GF-D8 (cell line): ENCODE measurements around the gene ADCY2.
A peak's percentile ranks its signal among the peaks of the same experiment; 100 is the strongest.

Experiments used
- DNase-seq: peaks from one replicate; lab custom pipeline; 2025; lab: John Stamatoyannopoulos, UW

ADCY2 gene

DNA sequence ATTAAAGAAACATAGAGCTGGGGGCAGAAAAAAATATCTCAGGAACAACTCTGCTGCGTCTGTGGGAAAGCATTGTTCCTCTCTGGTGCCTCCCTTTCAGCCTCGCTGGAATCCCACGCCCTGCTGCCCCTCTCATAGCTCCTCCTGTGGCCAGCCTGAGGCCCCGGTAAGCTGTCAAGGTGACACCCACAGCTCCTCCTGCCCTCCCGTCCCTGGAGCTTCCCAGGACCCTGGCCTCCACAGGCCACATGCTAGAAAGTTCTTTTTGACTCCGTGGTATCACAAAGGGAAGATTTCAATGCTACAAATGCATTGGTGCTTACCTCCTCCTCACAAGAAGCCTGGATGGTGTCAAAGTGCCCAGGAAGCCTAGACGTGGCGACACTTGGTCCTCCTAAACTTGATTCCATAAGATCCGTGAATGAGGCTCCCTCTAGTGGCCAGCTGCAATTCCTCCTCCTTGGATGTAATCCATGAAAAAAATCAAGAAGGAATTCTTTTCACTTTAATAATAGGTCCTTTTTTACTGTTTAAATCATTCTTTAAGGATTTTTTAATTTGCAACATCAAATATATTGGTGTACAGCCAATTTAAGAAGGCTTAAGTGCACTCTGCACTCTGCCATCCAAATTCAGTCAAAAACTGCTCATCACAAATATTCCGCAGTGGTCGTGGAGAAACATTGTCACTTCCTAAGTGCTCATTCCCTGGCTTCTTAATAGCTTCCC, 350.1 kb downstream of the ADCY2 start:
- DNase-seq: peak; percentile 5

DNA sequence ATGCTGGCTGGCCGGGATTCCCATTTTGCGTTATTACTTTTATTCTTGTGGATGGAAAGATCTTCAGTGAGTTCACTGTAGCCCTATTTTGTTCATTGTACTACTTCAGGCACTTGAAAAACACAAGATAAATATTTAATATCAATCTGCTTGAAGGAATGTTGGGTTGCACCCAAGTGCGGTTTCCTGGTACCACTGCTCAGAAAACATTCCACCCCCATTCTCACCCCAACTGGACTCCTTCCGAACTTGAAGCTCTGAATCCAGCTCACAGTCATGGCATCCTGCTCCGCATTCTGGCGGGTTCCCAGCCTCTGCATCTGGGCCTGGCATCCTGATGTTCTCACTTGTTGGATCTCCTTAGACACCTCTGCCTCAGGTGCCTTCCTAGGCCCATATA, 351.8 kb downstream of the ADCY2 start:
- no peak for DNase-seq

DNA sequence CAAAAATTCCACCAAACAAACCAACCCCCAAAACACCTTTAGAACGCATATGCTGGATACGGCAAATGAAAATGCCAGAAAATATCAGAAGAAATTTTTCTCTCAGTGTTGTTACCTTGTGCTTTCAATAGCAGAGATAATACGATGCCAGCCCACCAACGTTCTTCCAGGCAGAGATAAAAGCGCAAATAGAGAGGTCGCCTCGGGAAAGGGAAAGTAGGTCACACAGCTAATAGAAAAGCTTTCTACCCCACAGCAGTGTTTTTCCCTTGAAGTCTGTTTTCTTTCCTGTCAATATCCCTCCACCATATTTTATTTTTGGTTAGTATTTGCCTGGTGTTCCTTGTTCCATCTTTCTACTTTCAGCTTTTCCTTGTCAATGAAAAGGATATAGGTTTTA, 353.7 kb downstream of the ADCY2 start:
- DNase-seq: no peak

DNA sequence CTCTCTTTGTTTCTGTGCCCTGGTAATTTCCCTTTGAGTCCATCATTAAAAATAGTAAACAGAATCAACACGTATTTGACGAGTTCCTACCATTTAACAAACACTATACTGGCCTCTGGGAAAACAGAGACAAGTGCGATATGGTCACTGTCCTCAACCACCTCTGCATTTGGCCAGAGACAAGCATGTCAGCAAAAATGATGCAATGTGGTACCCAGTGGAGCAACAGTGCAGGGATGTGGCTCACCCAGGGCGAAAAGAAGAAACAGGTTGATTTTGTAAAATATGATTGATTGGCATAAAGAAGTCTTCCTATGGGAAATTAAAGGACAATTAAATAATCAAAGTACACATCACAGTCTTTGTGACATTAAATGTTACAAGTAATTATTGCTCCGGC, 355.9 kb downstream of the ADCY2 start:
- no peak for DNase-seq

DNA sequence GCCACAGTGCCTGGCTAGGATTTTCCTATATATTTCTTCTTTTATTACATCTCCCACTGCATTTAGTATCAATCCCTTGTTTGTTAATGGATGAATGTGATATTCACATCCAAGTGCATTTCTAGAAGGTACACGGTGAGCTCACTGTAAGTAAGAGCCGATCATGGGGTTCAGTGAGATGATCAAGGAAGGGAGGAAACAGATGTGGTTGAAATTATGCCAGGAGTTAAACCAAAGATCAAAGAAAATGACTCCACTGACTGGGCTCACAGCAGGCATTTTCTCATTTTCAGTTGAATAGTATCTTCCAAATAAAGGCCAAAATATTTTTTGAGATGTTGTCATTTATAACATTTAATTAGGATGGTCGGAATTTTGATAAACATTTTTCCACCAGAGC, 357.2 kb downstream of the ADCY2 start:
- no peak for DNase-seq

DNA sequence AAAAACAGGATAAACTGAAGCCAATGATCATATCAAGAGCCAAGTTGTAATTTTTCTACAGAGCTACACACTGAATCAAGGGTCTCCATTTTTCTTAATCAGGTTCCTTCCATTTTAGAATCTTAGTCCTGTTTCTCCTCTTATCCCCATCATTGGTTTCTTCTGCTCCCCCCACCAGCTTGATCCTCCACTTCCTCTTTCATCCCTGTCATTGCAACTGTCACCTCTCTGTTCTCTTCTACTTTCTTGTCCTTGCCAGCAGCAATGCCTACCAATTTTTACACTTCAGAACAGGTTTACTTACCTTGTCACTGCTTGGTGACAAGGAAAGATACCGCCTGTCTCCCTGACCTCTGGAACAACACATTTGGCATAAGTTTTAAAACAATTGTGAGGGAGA, 357.7 kb downstream of the ADCY2 start:
- no peak for DNase-seq

DNA sequence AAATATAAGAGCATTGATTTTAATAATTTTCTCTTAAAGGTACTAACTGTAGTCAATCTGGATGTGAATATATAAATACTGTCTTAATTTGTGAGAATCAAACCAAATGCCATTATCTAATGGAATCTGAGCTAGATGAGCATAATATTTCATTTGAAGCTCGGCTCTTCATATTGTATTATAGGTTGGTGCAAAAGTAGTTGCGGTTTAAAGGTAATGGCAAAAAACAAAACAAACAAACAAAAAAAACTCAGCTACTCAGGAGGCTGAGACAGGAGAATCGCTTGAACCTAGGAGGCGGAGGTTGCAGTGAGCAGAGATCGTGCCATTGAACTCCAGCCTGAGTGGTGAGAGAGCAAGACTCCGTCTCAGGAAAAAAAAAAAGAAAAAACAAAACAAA, 358.6 kb downstream of the ADCY2 start:
- DNase-seq: no peak

DNA sequence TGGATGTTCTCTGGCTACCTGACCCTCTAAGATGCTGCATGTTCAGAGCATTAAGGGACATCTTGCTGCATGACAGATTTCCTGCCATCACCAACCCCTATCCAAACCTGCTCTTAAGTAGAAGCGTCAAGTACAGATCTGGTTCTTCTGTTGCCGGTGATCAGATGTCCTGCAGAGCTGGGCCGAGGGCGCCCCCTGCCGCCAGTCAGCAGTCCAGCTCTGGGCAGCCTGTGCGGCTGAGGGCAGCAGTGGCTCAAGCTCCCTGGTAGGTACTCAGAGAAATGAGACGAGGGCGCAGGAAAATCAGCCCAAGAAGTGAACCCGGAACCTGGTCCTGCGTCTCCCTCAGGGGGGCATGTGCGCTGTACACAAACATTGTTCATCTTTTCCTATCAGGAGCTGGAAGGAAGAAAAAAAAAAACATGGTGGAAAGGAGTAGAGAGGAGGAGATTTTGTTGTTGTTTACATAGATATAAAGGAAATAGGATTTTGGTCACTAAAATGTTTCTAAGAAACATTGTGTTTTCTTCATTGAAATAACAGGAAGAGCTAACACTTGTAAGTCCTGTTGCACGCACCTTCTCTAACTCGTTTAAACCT, 359.2 kb downstream of the ADCY2 start:
- peak; percentile 4 for DNase-seq

DNA sequence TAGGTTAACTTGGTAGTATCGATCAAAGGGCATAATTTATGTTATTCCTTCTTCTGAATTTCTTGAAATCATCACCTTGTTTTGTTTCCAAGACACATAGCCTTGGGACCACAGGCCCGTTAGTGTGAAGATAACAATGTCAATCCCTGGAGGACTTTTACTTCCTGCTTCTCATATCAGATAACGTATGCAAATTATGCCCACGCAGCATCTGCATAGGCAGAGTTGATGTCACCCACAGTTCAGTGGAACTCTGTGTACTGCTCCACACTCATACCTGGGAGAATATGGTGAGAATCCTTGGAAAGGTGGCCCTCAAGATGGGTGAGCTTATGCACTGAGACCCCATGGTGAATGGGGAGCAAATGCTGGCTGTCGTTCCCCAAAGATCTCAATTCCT, 360.0 kb downstream of the ADCY2 start:
- no peak for DNase-seq

DNA sequence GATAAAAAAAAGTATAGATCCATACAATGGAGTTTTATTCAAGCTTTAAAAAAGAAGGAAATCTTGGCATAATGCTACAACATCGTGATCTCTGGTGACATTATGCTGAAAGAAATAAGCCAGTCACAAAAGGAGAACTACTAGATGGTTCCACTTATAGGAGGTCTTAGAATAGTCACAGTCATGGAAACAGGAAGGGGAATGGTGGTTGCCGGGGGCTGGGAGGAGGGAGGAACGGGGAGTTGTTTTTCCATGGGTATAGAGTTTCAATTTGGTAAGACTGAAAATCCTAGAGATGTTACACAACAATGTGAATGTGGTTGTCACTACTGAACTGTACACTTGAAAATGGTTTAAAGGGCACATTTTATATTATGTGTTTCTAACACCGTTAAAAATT, 360.5 kb downstream of the ADCY2 start:
- DNase-seq: peak; percentile 43

DNA sequence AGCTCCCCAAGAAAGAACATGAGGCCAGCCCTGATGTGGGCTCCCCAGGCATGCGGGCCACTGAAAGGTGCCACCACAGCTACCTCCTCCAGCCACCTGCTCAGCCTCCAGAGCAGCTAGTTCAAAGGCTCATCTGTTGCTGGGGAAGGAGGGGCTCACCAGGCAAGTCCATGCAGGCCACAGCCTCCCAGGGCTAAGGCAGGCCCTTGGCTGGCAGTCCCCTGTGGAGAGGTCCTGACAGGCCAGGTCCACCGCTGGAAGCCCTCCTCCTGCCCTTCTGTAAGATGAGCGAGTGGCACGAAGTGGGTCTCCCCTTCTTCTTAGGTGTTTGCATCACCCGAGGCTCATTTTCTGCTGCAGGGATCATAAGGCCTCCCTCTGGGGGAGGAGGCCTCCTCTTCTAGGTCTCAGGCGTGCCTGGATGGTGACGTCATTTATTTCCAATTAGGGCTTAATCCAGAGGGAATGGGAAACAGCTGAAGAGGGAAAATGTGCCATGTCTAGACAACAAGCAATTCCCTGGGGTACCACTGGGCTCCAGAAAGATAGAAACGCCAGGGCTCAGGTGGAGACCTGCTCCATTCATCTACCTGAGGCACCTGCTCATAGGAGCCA, 363.4 kb downstream of the ADCY2 start:
- no peak for DNase-seq

DNA sequence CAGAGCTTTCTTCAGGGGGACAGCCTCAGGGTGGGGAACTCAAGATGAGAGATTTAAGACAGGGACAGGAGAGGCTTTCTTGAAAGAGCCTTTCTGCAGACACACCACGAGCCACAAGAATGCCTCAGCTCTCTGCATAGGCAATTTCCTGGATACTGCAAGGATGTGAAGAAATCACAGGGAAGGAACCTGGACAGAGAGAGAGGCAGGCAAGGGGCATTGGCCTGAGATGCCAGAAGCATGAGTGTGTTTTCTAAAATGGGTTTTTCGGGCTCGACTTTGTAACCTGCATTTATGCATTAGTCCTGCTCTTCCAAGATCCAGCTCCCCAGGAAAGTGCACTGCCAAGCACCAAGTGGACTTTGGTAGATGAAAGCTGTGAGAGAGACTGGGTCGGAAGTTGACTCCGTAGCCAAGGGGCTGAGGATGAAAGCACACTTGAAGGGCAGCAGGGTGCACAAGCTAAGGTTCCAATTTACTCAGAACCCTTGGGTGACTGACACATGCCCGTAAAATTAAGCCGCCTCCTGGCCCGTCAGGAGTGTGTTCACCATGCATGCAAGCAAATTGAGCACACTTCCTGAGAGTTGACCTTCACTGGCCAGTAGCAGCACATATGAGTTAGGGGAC, 364.1 kb downstream of the ADCY2 start:
- DNase-seq: no peak

DNA sequence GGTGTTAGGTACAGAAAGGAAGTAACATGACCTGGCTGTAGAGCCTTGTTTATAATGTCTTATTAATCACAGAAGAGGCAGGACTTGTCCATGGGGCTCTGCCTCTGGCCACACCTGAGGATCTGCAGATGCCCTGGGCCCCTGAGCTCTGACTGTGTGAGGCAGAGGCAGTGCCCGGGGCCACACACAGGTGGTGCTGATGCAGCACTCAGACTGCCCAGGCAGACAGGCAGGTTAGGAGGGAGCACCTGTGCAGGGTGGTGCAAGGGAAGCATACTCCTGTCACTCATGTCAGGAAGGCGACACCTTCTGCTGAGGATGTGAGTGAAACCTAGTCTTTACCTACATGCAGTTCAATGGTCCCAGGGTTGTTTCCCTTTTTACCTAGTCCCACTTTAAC, 366.3 kb downstream of the ADCY2 start:
- no peak for DNase-seq

DNA sequence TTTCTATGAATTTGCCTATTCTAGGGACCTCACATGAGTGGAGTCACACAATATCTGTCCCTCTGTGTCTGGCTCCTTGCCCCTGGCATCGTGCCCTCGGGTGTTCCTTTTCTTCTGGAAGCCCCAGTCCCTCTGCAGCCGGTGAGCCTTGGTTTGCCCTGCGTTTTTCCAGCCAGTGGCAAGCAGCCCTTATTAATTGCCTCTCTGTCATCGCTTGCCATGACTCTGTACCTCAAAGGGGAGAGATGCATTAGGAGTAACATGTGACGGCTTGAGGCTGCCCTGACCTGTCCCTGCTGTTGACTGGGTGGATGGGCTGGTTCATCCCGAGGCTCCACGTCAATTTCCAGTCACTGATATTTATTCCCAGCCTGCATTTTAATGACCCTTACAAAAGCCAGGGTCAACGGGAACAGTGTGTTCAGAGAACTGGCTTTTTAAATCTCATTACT, 367.7 kb downstream of the ADCY2 start:
- DNase-seq: no peak

DNA sequence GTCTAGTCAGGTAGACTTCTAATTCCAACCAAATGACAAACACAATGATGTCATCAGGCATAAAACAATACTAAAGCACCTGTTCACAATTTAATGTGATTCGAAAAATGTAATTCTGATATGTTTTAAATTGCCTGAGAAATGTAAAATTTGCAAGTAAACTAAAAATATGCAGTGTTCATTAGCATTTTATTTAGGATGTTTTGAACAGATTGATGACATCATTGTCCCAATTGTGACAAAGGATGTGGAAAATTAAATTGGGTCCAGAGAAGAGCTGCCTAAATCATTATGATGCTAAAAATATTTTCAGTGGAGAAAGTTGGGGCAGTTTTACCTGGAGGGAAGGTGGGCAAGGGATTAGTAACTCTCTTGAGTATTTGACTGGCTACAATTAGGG, 368.5 kb downstream of the ADCY2 start:
- DNase-seq: no peak

DNA sequence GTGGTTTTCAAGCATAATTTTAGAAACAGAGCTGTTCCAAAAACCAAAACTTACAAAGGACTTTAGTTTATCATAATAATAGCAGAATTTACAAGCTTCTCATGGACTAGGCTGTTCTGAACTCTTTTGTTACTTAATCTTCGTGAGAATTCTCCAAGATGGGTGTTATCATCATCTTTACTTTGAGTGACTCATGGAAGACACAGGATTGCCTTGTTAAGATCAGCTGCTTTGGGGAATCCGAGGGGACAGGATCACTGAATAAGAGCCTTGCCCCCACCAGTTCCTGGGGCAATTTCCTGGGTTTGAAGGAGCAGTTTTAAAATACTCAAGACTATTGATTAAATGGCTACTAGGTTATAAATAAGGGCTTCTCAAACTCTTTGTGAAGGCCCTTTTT, 374.5 kb downstream of the ADCY2 start:
- no peak for DNase-seq

DNA sequence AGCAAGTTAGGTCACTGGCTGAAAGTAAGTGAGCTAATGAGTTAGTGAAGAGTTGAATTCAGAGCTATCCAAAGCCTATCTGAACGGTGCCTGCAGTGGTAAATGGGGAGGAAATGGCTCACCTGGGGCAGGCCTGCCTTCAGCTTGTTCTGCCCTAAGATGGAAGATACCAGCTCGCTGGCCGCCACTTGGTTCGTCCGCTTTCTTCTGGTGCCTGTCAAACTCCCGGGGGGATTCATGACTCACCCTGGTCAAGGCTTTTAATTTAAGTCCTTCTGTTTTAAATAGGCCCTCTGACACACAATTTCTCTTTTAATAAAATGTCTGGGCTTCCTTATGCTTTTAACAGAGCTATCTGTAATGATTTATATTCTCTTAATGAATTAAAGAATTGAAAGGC, 376.2 kb downstream of the ADCY2 start:
- no peak for DNase-seq

DNA sequence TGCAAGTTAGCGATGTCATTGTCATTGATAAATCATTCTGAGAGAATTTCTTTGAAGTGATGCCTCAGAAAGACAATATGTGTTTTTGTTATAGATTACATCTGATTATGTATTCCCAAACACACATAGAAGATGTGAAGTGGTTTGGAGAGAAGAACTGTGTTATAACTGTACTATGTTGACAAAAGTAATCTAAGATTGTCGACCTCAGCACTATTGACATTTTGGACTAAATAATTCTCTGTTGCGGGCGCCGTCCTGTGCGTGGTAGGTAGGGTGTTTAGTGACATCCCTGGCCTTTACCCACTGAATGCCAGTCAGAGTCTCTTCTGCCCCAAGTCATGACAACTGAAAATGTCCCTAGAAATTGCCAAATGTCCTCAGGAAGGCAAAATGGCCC, 377.2 kb downstream of the ADCY2 start:
- no peak for DNase-seq

DNA sequence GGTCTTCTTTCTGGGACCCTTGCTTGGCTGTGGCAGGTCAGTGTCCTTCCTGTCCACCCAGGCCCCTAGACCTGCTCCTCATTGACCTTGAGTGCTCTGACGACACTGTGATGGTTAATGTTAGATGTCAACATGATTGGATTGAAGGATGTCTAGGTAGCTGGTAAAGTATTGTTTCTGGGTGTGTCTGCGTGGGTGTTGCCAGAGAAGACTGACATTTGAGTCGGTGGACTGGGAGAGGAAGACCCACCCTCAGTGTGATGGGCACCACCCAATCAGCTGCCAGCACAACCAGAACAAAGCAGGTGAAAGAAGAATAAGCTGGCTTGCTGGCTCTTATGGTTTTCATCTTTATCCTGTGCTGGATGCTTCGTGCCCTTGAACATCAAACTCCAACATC, 380.5 kb downstream of the ADCY2 start:
- DNase-seq: no peak

DNA sequence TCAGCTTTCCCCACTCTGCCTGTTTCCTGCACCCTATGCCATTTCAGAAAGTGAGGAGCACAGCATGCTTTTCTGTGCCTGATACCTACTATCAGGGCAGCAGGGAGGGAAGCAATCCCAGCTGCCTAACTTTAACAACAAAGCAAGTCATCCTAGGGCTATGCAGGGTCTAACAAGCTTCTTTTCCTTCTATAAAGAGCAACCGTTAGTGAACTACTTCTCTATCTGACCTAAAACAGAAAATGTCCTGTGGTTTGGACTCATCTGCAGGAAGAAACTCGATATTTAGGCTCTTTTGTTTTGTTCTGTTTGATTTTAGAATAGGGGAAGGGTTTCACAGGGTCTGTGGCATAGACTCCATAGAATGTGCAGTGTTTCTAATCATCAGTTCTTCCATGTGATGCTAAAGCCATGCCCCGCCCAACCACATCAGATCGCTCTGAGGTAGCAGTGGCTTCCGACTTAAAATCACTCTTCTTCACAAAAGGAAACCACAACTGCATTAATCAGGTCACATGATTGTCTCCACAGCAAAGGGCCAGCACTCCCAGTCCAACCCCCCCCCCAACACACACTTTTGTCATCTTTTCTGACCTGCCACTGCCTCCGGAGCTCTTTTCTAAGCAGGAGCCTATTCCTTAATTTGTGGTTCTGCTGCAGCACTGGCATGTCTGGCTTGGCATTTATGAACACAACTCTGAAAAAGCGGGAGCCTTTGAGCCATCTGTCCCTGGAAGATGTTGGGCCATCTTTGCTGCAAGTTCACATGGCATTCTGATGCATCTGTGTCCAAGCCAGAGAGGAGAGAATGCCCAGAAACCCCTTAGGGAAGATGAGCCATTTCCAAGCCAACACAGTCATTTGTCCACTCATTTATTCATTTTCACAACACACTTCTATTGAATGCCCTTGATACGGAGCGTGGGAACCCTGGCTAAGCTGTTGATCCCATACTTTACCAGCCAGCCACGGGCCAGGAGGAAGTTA, 383.4 kb downstream of the ADCY2 start:
- no peak for DNase-seq

DNA sequence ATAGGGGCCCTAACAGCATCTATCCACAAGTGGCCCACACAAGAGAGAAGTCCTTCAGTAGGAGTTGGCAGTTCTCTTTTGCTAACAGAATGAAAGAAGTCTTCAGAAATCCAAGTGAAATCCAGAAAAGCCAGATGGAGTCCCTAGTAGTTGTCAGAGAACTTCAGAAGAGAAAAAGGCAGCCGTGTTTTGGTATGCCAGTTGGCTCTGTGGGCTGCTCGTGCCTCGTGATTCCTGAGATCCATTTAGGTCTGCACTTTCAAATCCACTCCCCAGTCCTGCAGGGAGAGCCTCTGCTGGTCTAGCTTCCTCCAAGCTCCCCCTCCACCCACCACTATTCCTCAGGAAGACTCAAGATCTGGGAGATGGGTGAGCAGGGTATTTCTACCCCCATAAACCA, 386.0 kb downstream of the ADCY2 start:
- no peak for DNase-seq
